ENCODE measurements around the gene OR4A5.
"Not testable (repeated sequence)": the region's sequence is repeated elsewhere in the genome, so short reads cannot be mapped to it uniquely, and the experiment has no call there.

The OR4A5 gene, protein sequence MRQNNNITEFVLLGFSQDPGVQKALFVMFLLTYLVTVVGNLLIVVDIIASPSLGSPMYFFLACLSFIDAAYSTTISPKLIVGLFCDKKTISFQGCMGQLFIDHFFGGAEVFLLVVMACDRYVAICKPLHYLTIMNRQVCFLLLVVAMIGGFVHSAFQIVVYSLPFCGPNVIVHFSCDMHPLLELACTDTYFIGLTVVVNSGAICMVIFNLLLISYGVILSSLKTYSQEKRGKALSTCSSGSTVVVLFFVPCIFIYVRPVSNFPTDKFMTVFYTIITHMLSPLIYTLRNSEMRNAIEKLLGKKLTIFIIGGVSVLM

GRCh38 chr11:54706532-54706931, at the start of gene OR4A5:
Gene OR4A5, plus strand, starts transcription at chr11:54706832. Its CDS starts 53 bp downstream, at chr11:54706885.
- not testable (repeated sequence) for DNase-seq (ENCODE audit: low spot score)

DNA sequence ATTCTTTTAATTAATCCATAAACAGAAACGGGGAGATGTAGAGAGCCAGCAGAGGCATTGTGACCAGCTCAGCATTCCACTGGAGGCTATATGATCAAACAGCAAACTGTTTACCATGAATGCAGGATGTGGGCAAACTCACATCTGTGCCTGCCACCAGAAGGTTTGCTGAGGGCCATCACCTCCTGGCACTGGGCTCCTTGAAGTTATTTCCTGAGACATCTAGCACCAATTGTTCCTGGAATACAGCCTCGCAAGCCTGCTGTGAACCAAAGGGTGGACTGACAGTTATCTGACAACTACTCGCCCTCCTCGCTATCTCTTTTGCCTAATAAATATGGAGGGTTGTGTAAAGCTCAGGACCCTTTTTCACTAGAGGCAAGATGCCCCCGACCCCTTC, 13.5 kb downstream of the OR4A5 start:
- DNase-seq (ENCODE audit: low spot score): not testable (repeated sequence)
